SK-N-SH (cell line): ENCODE data around the gene CHST11.

ENCODE experiments used
- POLR2AphosphoS5 ChIP-seq: IDR thresholded peaks from 2 replicates; pipeline ENCODE4 v1.6.1; 2012; ENCODE audit warnings: low read depth, low read length
- YY1 ChIP-seq: IDR thresholded peaks from 2 replicates; pipeline ENCODE4 v1.4.0; 2012; ENCODE audit warnings: low read depth, mild to moderate bottlenecking
- TF ChIP-seq, protein P1 (sequence below): fragments of 200-600 bp; sonication (generic); IDR thresholded peaks from 2 replicates; pipeline ENCODE4 v1.6.1; 2017; ENCODE audit warnings: antibody characterized with exemption, mild to moderate bottlenecking, moderate library complexity

DNA sequence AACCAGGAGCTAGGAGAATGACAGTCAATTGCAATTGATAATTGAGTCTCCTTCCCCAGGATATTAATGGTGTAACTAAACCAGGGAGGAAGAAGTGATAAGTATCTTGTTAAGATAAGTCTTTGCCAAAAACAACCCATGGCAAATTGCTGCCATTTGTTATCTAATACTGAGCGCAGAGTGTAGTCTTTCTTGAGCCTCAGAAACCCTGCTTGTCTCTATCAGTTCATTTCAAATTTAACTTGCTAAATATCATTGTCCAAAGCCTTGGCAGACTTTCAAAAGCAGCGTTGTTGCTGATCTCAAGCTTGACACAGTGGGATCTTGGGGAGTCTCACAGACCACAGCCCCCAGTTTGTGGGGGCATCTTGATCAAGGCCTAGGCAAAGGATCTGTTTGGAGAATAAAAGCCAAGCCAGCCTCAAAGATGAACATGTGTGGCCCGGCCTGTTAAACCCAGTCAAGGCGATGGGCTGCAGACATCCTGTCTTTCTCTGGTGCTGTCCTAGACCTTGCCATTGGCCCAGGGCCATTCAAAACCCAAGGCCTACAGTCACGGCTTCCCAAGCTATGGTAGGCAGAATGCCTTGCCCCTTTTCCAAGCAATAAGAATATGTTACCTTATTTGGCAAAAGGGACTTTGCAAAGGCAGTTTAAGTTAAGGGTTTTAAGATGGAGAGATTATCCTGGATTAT, 164.2 kb downstream of the CHST11 start:
- TF ChIP-seq POLR2AphosphoS5 (0 out of 2 replicates have a peak, but pooled peaks have one; percentile 36), YY1 (no peak)
- TF ChIP-seq, protein P1, sequence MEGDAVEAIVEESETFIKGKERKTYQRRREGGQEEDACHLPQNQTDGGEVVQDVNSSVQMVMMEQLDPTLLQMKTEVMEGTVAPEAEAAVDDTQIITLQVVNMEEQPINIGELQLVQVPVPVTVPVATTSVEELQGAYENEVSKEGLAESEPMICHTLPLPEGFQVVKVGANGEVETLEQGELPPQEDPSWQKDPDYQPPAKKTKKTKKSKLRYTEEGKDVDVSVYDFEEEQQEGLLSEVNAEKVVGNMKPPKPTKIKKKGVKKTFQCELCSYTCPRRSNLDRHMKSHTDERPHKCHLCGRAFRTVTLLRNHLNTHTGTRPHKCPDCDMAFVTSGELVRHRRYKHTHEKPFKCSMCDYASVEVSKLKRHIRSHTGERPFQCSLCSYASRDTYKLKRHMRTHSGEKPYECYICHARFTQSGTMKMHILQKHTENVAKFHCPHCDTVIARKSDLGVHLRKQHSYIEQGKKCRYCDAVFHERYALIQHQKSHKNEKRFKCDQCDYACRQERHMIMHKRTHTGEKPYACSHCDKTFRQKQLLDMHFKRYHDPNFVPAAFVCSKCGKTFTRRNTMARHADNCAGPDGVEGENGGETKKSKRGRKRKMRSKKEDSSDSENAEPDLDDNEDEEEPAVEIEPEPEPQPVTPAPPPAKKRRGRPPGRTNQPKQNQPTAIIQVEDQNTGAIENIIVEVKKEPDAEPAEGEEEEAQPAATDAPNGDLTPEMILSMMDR: no peak
